Mesothelial cell of epicardium (in vitro differentiated cells): ENCODE results near the gene GALNTL6. TPM values are rescaled to one million over a fixed set of nuclear protein-coding genes. Genes with fewer than 3 reads are reported as not detected.

Source experiments
- DNase-seq, 2 experiments: peaks; one replicate each; pipeline ENCODE4 v3.0.0; 2021; ENCODE audit warnings: low spot score in 2 of 2; ENCODE audit not compliant: unreplicated experiment in 2 of 2
- H3K27ac Mint-ChIP-seq: 2 replicates; pipeline ENCODE4 v1.8.0; 2021; ENCODE audit warnings: mixed read lengths
- H3K27me3 Mint-ChIP-seq: 2 replicates; pipeline ENCODE4 v1.8.0; 2021; ENCODE audit warnings: low read depth, mixed read lengths
- H3K36me3 Mint-ChIP-seq: 2 replicates; pipeline ENCODE4 v1.8.0; 2021; ENCODE audit warnings: mixed read lengths
- H3K4me1 Mint-ChIP-seq: 2 replicates; pipeline ENCODE4 v1.8.0; 2021; ENCODE audit warnings: mixed read lengths
- H3K4me3 Mint-ChIP-seq: 2 replicates; pipeline ENCODE4 v1.8.0; 2021; ENCODE audit warnings: mild to moderate bottlenecking, moderate library complexity, mixed read lengths
- H3K9me3 Mint-ChIP-seq: 2 replicates; pipeline ENCODE4 v1.8.0; 2021; ENCODE audit warnings: mixed read lengths
- total RNA-seq: library from RNA; stranded (reverse); gene quantifications from 3 replicates; pipeline ENCODE4 v1.2.1, GENCODE V29; 2021
- TF ChIP-seq, protein P1 (sequence below): fragments of 200-600 bp; sonication (generic); IDR thresholded peaks from one replicate; pipeline ENCODE4 v1.5.0; 2021; ENCODE audit warnings: antibody characterized with exemption; ENCODE audit not compliant: unreplicated experiment

The GALNTL6 gene
- total RNA-seq, 1 donor from 2014 or later: 1.3 TPM

DNA sequence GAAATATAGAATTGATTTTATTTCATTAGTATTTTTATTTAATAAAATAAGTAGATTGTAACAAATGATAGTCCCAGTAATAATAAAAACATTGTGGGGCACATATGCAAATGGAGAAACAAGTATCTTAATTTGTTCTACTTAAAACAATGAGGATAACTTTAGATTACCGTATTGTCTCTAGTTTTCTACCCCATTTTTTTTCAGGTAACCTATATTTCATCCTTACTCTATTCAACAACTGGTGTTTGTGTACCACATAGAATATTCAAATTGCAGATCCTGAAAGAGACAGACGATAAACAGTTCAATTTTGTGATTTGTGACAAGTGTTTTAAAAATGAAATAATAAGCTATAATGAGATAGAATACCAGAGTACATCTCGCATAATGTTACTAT lies 671.8 kb downstream of the GALNTL6 start:
- H3K27me3 Mint-ChIP-seq: no peaks in the 10 kb centered on the region
- no peaks in the 10 kb centered on the region for H3K4me1 Mint-ChIP-seq
- TF ChIP-seq, protein P1, sequence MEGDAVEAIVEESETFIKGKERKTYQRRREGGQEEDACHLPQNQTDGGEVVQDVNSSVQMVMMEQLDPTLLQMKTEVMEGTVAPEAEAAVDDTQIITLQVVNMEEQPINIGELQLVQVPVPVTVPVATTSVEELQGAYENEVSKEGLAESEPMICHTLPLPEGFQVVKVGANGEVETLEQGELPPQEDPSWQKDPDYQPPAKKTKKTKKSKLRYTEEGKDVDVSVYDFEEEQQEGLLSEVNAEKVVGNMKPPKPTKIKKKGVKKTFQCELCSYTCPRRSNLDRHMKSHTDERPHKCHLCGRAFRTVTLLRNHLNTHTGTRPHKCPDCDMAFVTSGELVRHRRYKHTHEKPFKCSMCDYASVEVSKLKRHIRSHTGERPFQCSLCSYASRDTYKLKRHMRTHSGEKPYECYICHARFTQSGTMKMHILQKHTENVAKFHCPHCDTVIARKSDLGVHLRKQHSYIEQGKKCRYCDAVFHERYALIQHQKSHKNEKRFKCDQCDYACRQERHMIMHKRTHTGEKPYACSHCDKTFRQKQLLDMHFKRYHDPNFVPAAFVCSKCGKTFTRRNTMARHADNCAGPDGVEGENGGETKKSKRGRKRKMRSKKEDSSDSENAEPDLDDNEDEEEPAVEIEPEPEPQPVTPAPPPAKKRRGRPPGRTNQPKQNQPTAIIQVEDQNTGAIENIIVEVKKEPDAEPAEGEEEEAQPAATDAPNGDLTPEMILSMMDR: no peak
- H3K4me3 Mint-ChIP-seq: no peak overlapping the region
- H3K27ac Mint-ChIP-seq: no peak overlapping the region
- H3K9me3 Mint-ChIP-seq: peaks cover 13% of the 10 kb centered on the region
- no peaks in the 10 kb centered on the region for H3K36me3 Mint-ChIP-seq
- no peak for DNase-seq

- peaks cover 4% of the 10 kb centered on the region for H3K9me3 Mint-ChIP-seq
Measured at GRCh38 chr4:172486531-172486930, 673.3 kb downstream of the GALNTL6 start.

DNA sequence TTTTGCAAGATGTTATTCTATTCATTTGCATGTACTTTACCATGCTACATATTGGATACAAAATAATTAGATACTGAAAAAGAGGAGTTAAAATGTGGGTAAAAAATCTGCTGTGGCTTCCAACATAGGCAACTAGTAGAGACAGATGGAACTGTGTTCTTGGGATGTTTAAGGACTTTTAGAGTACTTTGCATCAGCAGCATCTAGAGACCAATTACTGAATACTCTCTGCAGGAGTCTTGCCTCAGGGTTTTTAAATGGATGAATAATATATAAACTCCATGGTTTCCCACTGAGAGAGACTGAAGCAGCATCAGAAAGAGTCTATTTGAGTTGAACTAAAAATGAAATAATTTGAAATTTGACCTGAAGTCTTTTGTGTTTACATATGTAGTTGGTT lies 676.7 kb downstream of the GALNTL6 start:
- DNase-seq: no peak
- H3K27ac Mint-ChIP-seq: no peak overlapping the region
- no peaks in the 10 kb centered on the region for H3K36me3 Mint-ChIP-seq
- TF ChIP-seq, protein P1: no peak
- H3K4me3 Mint-ChIP-seq: no peak overlapping the region
- no peaks in the 10 kb centered on the region for H3K27me3 Mint-ChIP-seq
- no peaks in the 10 kb centered on the region for H3K4me1 Mint-ChIP-seq
- no peaks in the 10 kb centered on the region for H3K9me3 Mint-ChIP-seq

More at GRCh38 chr4:172486531-172486930, 673.3 kb downstream of the GALNTL6 start:
- H3K4me1 Mint-ChIP-seq: no peaks in the 10 kb centered on the region
- no peak for DNase-seq
- H3K27me3 Mint-ChIP-seq: no peaks in the 10 kb centered on the region
- H3K36me3 Mint-ChIP-seq: no peaks in the 10 kb centered on the region
- no peak overlapping the region for H3K27ac Mint-ChIP-seq
- H3K4me3 Mint-ChIP-seq: no peak overlapping the region
- TF ChIP-seq, protein P1: no peak

- Mint-ChIP-seq H3K9me3 (no peaks in the 10 kb centered on the region), H3K4me1 (no peaks in the 10 kb centered on the region), H3K27me3 (peaks cover 2% of the 10 kb centered on the region), H3K27ac (no peak overlapping the region), H3K36me3 (no peaks in the 10 kb centered on the region), H3K4me3 (no peak overlapping the region)
- TF ChIP-seq, protein P1: no peak
- DNase-seq: no peak
Measured at GRCh38 chr4:172495769-172496168, 682.6 kb downstream of the GALNTL6 start.

DNA sequence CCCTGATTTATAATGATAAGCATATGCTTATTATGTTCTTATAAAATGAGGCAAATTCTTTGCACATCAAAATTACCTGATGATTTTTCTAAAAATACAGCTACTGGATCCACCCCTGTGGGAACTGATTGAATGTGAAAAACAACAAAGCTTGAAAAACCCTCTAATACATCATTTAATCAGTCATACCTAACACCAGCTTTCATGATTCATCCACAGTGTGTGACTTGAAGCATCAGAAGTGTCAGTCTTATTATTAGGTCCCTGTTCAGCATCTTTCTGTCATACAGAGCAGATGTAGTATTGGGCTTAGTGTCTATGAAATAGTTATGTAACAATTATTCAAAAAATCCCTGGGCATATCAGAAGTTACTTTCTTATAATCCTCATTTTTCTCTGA lies 684.1 kb downstream of the GALNTL6 start:
- peaks cover 2% of the 10 kb centered on the region for H3K27me3 Mint-ChIP-seq
- no peaks in the 10 kb centered on the region for H3K4me1 Mint-ChIP-seq
- H3K36me3 Mint-ChIP-seq: no peaks in the 10 kb centered on the region
- TF ChIP-seq, protein P1: no peak
- no peak for DNase-seq
- no peak overlapping the region for H3K27ac Mint-ChIP-seq
- H3K4me3 Mint-ChIP-seq: no peak overlapping the region
- H3K9me3 Mint-ChIP-seq: no peaks in the 10 kb centered on the region

DNA sequence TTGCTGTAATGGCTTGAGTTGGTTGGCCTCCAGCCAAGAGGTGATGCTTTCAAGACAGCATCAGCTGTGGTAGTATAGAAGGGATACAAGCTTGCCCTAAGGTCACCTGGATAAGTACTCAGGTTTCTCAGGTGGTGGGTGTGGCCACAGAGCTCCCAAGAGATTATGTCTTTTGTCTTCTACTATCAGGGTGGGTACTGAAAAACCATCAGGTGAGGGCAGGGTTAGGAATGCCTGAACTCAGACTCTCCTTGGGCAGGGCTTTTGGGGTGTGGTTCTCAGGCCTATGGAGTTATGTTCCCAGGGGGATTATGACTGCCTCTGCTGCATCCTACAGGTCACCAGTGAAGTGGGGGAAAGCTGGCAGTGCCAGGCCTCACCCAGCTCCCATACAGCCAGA lies 700.8 kb downstream of the GALNTL6 start:
- H3K4me1 Mint-ChIP-seq: no peaks in the 10 kb centered on the region
- H3K27me3 Mint-ChIP-seq: no peaks in the 10 kb centered on the region

More for the DNA sequence above, 700.8 kb downstream of the GALNTL6 start:
- DNase-seq: no peak
- H3K4me3 Mint-ChIP-seq: no peak overlapping the region
- H3K27ac Mint-ChIP-seq: no peak overlapping the region
- H3K36me3 Mint-ChIP-seq: no peaks in the 10 kb centered on the region
- H3K9me3 Mint-ChIP-seq: peaks cover 12% of the 10 kb centered on the region
- TF ChIP-seq, protein P1: no peak
